HFF-Myc (cell line): ENCODE measurements around the gene DOCK3.
"Not testable (repeated sequence)": the region's sequence is repeated elsewhere in the genome, so short reads cannot be mapped to it uniquely, and the experiment has no call there.

ENCODE experiments used
- DNase-seq: peaks from one replicate; pipeline ENCODE4 v3.0.0-alpha.2; 2011; ENCODE audit warnings: low read depth; ENCODE audit errors: extremely low read depth
- H3K4me3 ChIP-seq: replicated peaks from 2 replicates; pipeline ENCODE4 v1.5.1; 2011; ENCODE audit warnings: low read depth, mild to moderate bottlenecking, control low read depth, low read length
- CTCF ChIP-seq: IDR thresholded peaks from 2 replicates; pipeline ENCODE4 v1.5.1; 2012; ENCODE audit warnings: mild to moderate bottlenecking, low read depth, low read length, control low read depth; ENCODE audit errors: missing control alignments

DOCK3 gene

GRCh38 chr3:50737193-50737905 is 62.6 kb downstream of the DOCK3 start:
- no peak for DNase-seq
- no peak overlapping the region for H3K4me3 ChIP-seq
- no peak for TF ChIP-seq CTCF

GRCh38 chr3:50737906-50738598 is 63.3 kb downstream of the DOCK3 start:
- no peak for DNase-seq

GRCh38 chr3:50743643-50744042 is 68.9 kb downstream of the DOCK3 start:
- H3K4me3 ChIP-seq, result no peak overlapping the region
- no peak for TF ChIP-seq CTCF
- DNase-seq, result no peak

More at GRCh38 chr3:50737906-50738598, 63.3 kb downstream of the DOCK3 start:
- TF ChIP-seq CTCF, result no peak
- H3K4me3 ChIP-seq, result no peak overlapping the region

- no peak for TF ChIP-seq CTCF
- DNase-seq, result no peak
- no peak overlapping the region for H3K4me3 ChIP-seq
Observed at GRCh38 chr3:50749822-50750221, 75.1 kb downstream of the DOCK3 start.

- TF ChIP-seq CTCF, result no peak
- DNase-seq, result no peak
- H3K4me3 ChIP-seq, result no peak overlapping the region
Observed at GRCh38 chr3:50759015-50759414, 84.3 kb downstream of the DOCK3 start.

- H3K4me3 ChIP-seq, result no peak overlapping the region
- DNase-seq, result no peak
- no peak for TF ChIP-seq CTCF
Observed at GRCh38 chr3:50777680-50778079, 103.0 kb downstream of the DOCK3 start.

- H3K4me3 ChIP-seq, DNase-seq: not testable (repeated sequence)
Observed at GRCh38 chr3:50781766-50782165, 107.0 kb downstream of the DOCK3 start.
